HepG2 (cell line): ENCODE data around the gene EFNA3. TPM values are rescaled to one million over a fixed set of nuclear protein-coding genes. Genes with fewer than 3 reads are reported as not detected.

ENCODE experiments used
- AKNA ChIP-seq: sonication (generic); formaldehyde crosslinking; IDR thresholded peaks from 2 replicates; pipeline ENCODE4 v1.4.0; 2020; ENCODE audit warnings: missing genetic modification reagents, borderline replicate concordance
- CCDC6 ChIP-seq: sonication (generic); formaldehyde crosslinking; IDR thresholded peaks from 2 replicates; pipeline ENCODE4 v1.8.1; 2022; ENCODE audit warnings: mild to moderate bottlenecking, missing genetic modification reagents, moderate library complexity
- DR1 ChIP-seq: sonication (generic); formaldehyde crosslinking; IDR thresholded peaks from 2 replicates; pipeline ENCODE4 v1.8.0; 2021; ENCODE audit warnings: mild to moderate bottlenecking, missing genetic modification reagents, inconsistent platforms
- EP300 ChIP-seq, 3 experiments: sonication (generic) in 1 of 3; formaldehyde crosslinking in 1 of 3; IDR thresholded peaks; 2 replicates each; pipeline versions ENCODE4 v1.5.1 to v1.6.1; 2011 to 2020; ENCODE audit warnings: low read depth in 2 of 3, low read length in 2 of 3, borderline replicate concordance in 1 of 3, improper control_type of control experiment in 1 of 3, mild to moderate bottlenecking in 1 of 3, missing genetic modification reagents in 1 of 3, moderate library complexity in 1 of 3
- IRX3 ChIP-seq: sonication (generic); formaldehyde crosslinking; IDR thresholded peaks from 2 replicates; pipeline ENCODE4 v1.8.1; 2023; ENCODE audit warnings: mild to moderate bottlenecking, low read depth, missing genetic modification reagents, borderline replicate concordance
- KDM6A ChIP-seq: IDR thresholded peaks from 2 replicates; pipeline ENCODE4 v1.6.1; 2016; ENCODE audit warnings: low read depth
- MAFF ChIP-seq: IDR thresholded peaks from 2 replicates; pipeline ENCODE4 v1.6.1; 2011; ENCODE audit warnings: low read depth, low read length, improper control_type of control experiment
- MAFG ChIP-seq: sonication (generic); formaldehyde crosslinking; IDR thresholded peaks from 2 replicates; pipeline ENCODE4 v1.5.1; 2020; ENCODE audit warnings: mild to moderate bottlenecking, missing genetic modification reagents
- MYNN ChIP-seq: sonication (generic); formaldehyde crosslinking; IDR thresholded peaks from 2 replicates; pipeline ENCODE4 v1.4.0; 2020; ENCODE audit warnings: mild to moderate bottlenecking, low read depth, missing genetic modification reagents
- NFRKB ChIP-seq: fragments of 450-650 bp; IDR thresholded peaks from 2 replicates; pipeline ENCODE4 v1.6.1; 2017
- REST ChIP-seq, 2 experiments: IDR thresholded peaks; 2 replicates each; pipeline ENCODE4 v1.6.1; 2011 to 2012; ENCODE audit warnings: low read length in 2 of 2, borderline replicate concordance in 1 of 2, low read depth in 1 of 2, mild to moderate bottlenecking in 1 of 2, moderate library complexity in 1 of 2
- SAP130 ChIP-seq: IDR thresholded peaks from 2 replicates; pipeline ENCODE4 v1.6.1; 2016; ENCODE audit warnings: low read depth
- SIN3B ChIP-seq: fragments of 150-350 bp; IDR thresholded peaks from 2 replicates; pipeline ENCODE4 v1.6.1; 2014; ENCODE audit warnings: low read length
- SMYD3 ChIP-seq: sonication (generic); formaldehyde crosslinking; IDR thresholded peaks from 2 replicates; pipeline ENCODE4 v1.8.1; 2023; ENCODE audit warnings: mild to moderate bottlenecking, missing genetic modification reagents
- TAF15 ChIP-seq: fragments of 200-400 bp; formaldehyde crosslinking; IDR thresholded peaks from one replicate; pipeline ENCODE4 v1.6.1; 2018; ENCODE audit warnings: mild to moderate bottlenecking, low read depth, low read length; ENCODE audit not compliant: poor library complexity, severe bottlenecking
- ZNF256 ChIP-seq: sonication (generic); formaldehyde crosslinking; conservative IDR thresholded peaks from 2 replicates; pipeline ENCODE4 v1.4.0; 2020; ENCODE audit warnings: missing genetic modification reagents
- ZNF549 ChIP-seq: sonication (generic); formaldehyde crosslinking; IDR thresholded peaks from 2 replicates; pipeline ENCODE4 v1.5.0; 2020; ENCODE audit warnings: missing genetic modification reagents
- ZNF644 ChIP-seq: IDR thresholded peaks from 2 replicates; pipeline ENCODE4 v1.6.1; 2016; ENCODE audit warnings: low read depth
- ZNF724P ChIP-seq: sonication (generic); formaldehyde crosslinking; IDR thresholded peaks from 2 replicates; pipeline ENCODE4 v1.8.0; 2022; ENCODE audit warnings: missing genetic modification reagents, borderline replicate concordance
- polyA plus RNA-seq, 8 experiments: library from polyadenylated mRNA; depleted of rRNA in 3 of 8; stranded (reverse) in 7 of 8; unstranded in 1 of 8; fragments of >200 nt; fragmentation: Illumina TruSeq in 4 of 8; extraction: Trizol in 4 of 8; gene quantifications; 2 replicates each; pipeline versions ENCODE4 v1.2.1 to v1.2.3, GENCODE V29; 2011 to 2016; ENCODE audit warnings: low read depth in 4 of 8, missing spikeins in 1 of 8, mixed read lengths in 1 of 8; ENCODE audit not compliant: insufficient read depth in 1 of 8
- total RNA-seq, 5 experiments: library from RNA; depleted of rRNA; stranded (reverse); fragments of >200 nt; fragmentation: Illumina TruSeq; extraction: Trizol; gene quantifications; 2 replicates each; pipeline ENCODE4 v1.2.3, GENCODE V29; 2016; ENCODE audit warnings: low read depth in 1 of 5
- TF ChIP-seq, protein P1 (sequence below): sonication (generic); formaldehyde crosslinking; IDR thresholded peaks from 2 replicates; pipeline ENCODE4 v1.5.0; 2020; ENCODE audit warnings: missing genetic modification reagents, mild to moderate bottlenecking, borderline replicate concordance

EFNA3 gene
- total and polyA plus RNA-seq, 2 of the 13 experiments (the other 11 are each of a cell fraction or from before 2014, with no cell fraction given), result 1.0 to 5.7 TPM

DNA sequence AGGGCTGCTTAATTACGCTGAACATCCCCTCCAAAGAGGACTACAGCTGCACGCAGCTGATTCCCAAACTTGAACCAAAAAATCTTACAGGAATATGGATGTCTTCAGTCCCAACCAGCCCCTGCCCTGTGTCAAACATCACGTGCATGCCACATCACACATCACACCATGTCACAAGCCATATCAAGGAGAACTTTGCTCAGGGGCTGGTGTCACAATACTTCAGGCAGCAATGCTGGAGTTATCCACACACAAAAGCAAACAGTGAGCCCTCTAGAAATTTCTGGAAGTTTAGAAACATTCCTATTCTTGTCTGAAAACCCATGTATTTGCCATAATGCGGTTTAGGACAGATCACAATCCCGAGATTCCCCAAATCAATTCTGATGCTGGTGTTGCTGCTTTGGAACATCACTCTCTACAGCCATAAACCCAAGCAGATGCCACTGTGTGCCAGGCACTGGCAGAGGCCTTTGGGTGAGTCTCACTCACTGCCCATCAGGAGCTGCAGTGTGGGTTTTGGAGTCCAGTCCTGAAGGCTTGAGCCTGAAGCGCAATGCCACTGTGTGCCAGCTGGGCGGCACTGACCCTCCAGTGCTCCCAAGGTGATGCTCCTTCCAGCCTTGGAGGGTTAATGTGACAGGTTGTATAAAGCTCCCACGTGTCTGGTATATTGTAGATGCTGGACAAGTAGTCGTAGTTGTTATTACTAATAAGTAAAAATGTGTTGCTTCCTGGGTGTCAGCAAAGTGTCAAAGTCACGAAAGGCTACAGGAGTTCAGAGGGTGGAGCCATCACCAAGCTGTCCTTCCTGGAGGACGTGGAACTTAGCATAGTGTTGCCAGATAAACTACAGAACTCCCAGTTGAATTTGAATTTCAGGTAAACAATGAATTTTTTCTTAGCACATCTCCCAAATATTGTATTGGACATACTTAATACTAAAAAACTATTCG is 28.9 kb downstream of the EFNA3 start (continued):
- no peak for TF ChIP-seq ZNF256 (CRISPR knock-in tag)
- no peak for TF ChIP-seq TAF15
- no peak for TF ChIP-seq SIN3B
- TF ChIP-seq SMYD3 (CRISPR knock-in tag), result no peak
- TF ChIP-seq CCDC6 (CRISPR knock-in tag), result no peak
- no peak for TF ChIP-seq ZNF644 (CRISPR knock-in tag)
- peak; percentile 49 to 78; a peak in 3 of 4 replicates for TF ChIP-seq EP300 (IDR thresholded peaks at IDR 0.05; ENCODE audit: low read depth in 2 of 2, low read length in 2 of 2)
- 0 out of 2 replicates have a peak, but pooled peaks have one; percentile 42 for TF ChIP-seq EP300 (CRISPR knock-in tag; IDR thresholded peaks at IDR 0.05; ENCODE audit: borderline replicate concordance)
- no peak for TF ChIP-seq ZNF724P (CRISPR knock-in tag)
- TF ChIP-seq KDM6A (CRISPR knock-in tag), result no peak
- TF ChIP-seq, protein P1, sequence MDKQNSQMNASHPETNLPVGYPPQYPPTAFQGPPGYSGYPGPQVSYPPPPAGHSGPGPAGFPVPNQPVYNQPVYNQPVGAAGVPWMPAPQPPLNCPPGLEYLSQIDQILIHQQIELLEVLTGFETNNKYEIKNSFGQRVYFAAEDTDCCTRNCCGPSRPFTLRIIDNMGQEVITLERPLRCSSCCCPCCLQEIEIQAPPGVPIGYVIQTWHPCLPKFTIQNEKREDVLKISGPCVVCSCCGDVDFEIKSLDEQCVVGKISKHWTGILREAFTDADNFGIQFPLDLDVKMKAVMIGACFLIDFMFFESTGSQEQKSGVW (CRISPR knock-in tag), result no peak
- TF ChIP-seq IRX3 (CRISPR knock-in tag), result no peak
- 0 out of 4 replicates have a peak, but pooled peaks of 1 of the 2 experiments have one; percentile 26 for TF ChIP-seq REST (IDR thresholded peaks at IDR 0.05; ENCODE audit: borderline replicate concordance in 1 of 2, low read depth in 1 of 2, low read length in 2 of 2)
- no peak for TF ChIP-seq MAFG (CRISPR knock-in tag)
- TF ChIP-seq NFRKB, result no peak
- TF ChIP-seq DR1 (CRISPR knock-in tag), result no peak
- peak; percentile 72 for TF ChIP-seq SAP130
- TF ChIP-seq AKNA (CRISPR knock-in tag), result no peak
- TF ChIP-seq MAFF, result no peak
- no peak for TF ChIP-seq ZNF549 (CRISPR knock-in tag)
- no peak for TF ChIP-seq MYNN (CRISPR knock-in tag)
